Kidney (tissue), 14 donors: ENCODE data around the gene GSG1. TPM values are rescaled to one million over a fixed set of nuclear protein-coding genes. Genes with fewer than 3 reads are reported as not detected.

Experiments
- DNase-seq, 5 donors: peaks; one replicate each; pipeline ENCODE4 v3.0.0-alpha.2; 2013 to 2020
- FAIRE-seq: peaks from 2 replicates; lab custom pipeline; 2012; peaks lifted over from hg19 to GRCh38; lab: Jason Lieb, UNC
- H3K27ac ChIP-seq, 2 donors: one replicate each; pipeline ENCODE4 v1.7.0; 2013; ENCODE audit warnings: low read depth in 2 of 2, low read length in 2 of 2, inconsistent platforms in 1 of 2
- H3K27me3 ChIP-seq: one replicate; pipeline ENCODE4 v1.7.1; 2013; ENCODE audit warnings: low read length, inconsistent platforms; ENCODE audit not compliant: control insufficient read depth, insufficient read depth
- H3K36me3 ChIP-seq, 3 donors: one replicate each; pipeline versions ENCODE4 v1.7.0 to v1.7.1; 2013; ENCODE audit warnings: low read length in 3 of 3, control low read depth in 1 of 3, inconsistent platforms in 1 of 3; ENCODE audit not compliant: insufficient read depth in 3 of 3, control insufficient read depth in 2 of 3
- H3K4me1 ChIP-seq, 3 donors: one replicate each; pipeline versions ENCODE4 v1.7.0 to v1.7.1; 2013; ENCODE audit warnings: low read length in 3 of 3, inconsistent platforms in 1 of 3, low read depth in 1 of 3; ENCODE audit not compliant: control insufficient read depth in 2 of 3, insufficient read depth in 2 of 3
- H3K4me3 ChIP-seq, 3 donors: one replicate each; pipeline versions ENCODE4 v1.7.0 to v1.8.1; 2013; ENCODE audit warnings: low read length in 3 of 3, control low read depth in 1 of 3, inconsistent platforms in 1 of 3
- H3K9ac ChIP-seq, 3 donors: one replicate each; pipeline versions ENCODE4 v1.7.0 to v1.7.1; 2013; ENCODE audit warnings: low read length in 3 of 3, control low read depth in 1 of 3, inconsistent platforms in 1 of 3
- H3K9me3 ChIP-seq, 3 donors: one replicate each; pipeline versions ENCODE4 v1.7.0 to v1.7.1; 2013; ENCODE audit warnings: low read length in 3 of 3, control low read depth in 1 of 3, inconsistent platforms in 1 of 3; ENCODE audit not compliant: control insufficient read depth in 2 of 3, insufficient read depth in 1 of 3
- intact Hi-C: fragments of 100-400 bp; cut with DNase I; formaldehyde crosslinking; loops from one replicate; pipeline ENCODE4 v1.11.1; 2022
- polyA plus RNA-seq: library from polyadenylated mRNA; stranded (reverse); fragments of 350-450 nt; fragmentation: Illumina TruSeq; extraction: RNeasy Lipid Tissue Mini Kit (QIAGEN cat#74804); gene quantifications from one replicate; pipeline ENCODE4 v1.2.3, GENCODE V29; 2014; ENCODE audit warnings: low read depth, low replicate concordance; ENCODE audit not compliant: insufficient read depth
- total RNA-seq: library from RNA; stranded (reverse); fragmentation: NEBNext Ultra II Directional; extraction: Animal tissue kit (Norgen Biotek cat#: 25700); gene quantifications from one replicate; pipeline ENCODE4 v1.2.1, GENCODE V29; 2021
- TF ChIP-seq, protein P1 (sequence below): IDR thresholded peaks from 3 replicates; pipeline ENCODE4 v1.5.1; 2012; ENCODE audit warnings: mild to moderate bottlenecking, moderate library complexity, borderline replicate concordance; ENCODE audit not compliant: insufficient read depth; ENCODE audit errors: extremely low read depth
- donor health status: control.
- donor health status: control.
- donor health status: control.
- donor health status: control.
- donor health status: control.
- donor health status: DM: yes; HTN: yes; CAD: no.
- donor health status: Normal renal cell carcinoma (clear cell type).

The GSG1 gene
- total and polyA plus RNA-seq, 2 donors from 2014 or later, result 0.19 to 0.34 TPM

DNA sequence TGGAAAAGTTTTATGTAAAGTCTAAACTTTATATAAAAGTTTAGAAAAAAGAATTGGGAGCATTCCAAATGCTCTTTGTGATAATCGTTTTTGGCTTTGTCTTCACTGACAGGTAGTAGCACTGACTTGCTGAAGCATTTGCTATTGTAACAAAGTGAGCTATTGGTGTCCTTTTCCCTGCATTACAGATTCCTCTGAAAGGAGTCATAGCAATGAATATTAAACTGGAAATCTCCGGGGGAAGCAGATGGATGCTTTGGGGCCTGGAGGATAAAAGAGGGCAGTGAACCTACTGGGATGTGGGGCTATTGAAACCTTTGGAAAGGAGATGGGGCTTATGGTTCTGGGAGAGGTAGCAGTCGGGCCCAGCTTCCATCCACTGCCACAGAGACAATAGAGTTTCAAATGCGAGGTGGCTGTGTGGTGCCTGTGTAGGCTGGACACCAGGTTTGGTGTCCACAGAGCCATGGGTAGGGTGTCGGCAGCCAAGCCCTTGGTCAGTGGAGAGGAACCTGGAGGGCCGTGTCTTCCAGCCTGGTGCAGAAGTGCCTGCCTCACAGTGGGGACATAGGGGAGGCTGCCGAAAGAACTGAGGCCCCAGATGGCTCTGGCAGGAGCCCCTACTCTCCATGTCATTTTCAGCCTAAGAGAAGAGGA, 10.1 kb downstream of the GSG1 start:
- Histone ChIP-seq H3K36me3 (no peaks in the 10 kb centered on the region), H3K9me3 (no peaks in the 10 kb centered on the region), H3K27ac (no peak overlapping the region), H3K27me3 (no peaks in the 10 kb centered on the region), H3K9ac (no peak overlapping the region), H3K4me1 (peaks cover 0 to 8% (median 2%) of the 10 kb centered on the region in 3 donors), H3K4me3 (no peak overlapping the region)
- no peak for FAIRE-seq
- intact Hi-C loops, result no loop called here
- TF ChIP-seq, protein P1, sequence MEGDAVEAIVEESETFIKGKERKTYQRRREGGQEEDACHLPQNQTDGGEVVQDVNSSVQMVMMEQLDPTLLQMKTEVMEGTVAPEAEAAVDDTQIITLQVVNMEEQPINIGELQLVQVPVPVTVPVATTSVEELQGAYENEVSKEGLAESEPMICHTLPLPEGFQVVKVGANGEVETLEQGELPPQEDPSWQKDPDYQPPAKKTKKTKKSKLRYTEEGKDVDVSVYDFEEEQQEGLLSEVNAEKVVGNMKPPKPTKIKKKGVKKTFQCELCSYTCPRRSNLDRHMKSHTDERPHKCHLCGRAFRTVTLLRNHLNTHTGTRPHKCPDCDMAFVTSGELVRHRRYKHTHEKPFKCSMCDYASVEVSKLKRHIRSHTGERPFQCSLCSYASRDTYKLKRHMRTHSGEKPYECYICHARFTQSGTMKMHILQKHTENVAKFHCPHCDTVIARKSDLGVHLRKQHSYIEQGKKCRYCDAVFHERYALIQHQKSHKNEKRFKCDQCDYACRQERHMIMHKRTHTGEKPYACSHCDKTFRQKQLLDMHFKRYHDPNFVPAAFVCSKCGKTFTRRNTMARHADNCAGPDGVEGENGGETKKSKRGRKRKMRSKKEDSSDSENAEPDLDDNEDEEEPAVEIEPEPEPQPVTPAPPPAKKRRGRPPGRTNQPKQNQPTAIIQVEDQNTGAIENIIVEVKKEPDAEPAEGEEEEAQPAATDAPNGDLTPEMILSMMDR, result no peak
- no peak for DNase-seq

DNA sequence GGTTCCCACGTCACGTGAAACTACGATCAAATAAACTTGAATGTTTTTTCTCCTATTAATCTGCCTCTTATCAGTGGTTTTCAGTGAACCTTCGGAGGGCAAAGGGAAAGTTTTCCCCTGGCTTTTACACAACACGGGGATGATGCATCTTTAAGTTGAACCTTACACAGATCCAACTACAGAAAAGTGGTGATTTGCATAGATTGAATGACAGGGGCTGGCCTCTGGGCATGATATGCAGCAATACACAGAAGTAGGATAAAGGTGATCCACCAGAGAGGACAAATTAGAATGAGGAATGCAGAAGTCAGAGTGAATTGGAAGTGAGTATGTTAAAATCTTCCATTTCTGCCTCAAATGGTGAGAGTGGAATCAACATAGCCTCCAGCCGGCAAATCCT, 11.6 kb downstream of the GSG1 start:
- FAIRE-seq, result no peak
- Histone ChIP-seq H3K36me3 (no peaks in the 10 kb centered on the region), H3K27me3 (no peaks in the 10 kb centered on the region), H3K4me1 (peaks cover 0 to 8% (median 0%) of the 10 kb centered on the region in 3 donors), H3K9ac (no peak overlapping the region), H3K9me3 (no peaks in the 10 kb centered on the region), H3K27ac (no peak overlapping the region), H3K4me3 (no peak overlapping the region)
- TF ChIP-seq, protein P1, result no peak
- intact Hi-C loops, result no loop called here
- DNase-seq, result no peak

DNA sequence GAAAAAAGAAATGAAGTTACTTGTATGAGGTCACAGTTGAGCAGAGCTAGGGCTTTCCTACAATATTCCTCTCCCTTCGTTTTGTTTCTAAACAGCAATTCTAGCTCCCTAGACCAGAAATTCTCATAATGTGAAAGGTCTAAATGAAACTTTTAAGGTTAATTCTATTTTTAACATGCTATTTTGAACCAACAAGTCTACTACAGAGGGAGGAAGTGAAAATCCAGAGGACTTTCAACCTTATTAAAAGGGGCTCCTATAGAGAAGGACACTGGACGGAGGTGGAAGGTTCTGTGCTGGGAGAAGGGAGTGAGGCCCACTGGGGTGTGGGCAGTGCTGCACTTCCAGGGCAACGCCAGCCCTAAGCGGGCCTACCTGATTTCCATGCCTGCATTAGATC, 13.4 kb downstream of the GSG1 start:
- intact Hi-C loops, result no loop called here
- H3K4me3 ChIP-seq, result no peak overlapping the region
- TF ChIP-seq, protein P1, result no peak
- DNase-seq (no peak), FAIRE-seq (no peak)
- H3K4me1 ChIP-seq, result peaks cover 0 to 2% (median under 1%) of the 10 kb centered on the region in 3 donors
- H3K9me3 ChIP-seq, result no peaks in the 10 kb centered on the region
- H3K9ac ChIP-seq, result no peak overlapping the region
- no peaks in the 10 kb centered on the region for H3K36me3 ChIP-seq
- no peaks in the 10 kb centered on the region for H3K27me3 ChIP-seq
- H3K27ac ChIP-seq, result no peak overlapping the region
